Measurements from ENCODE around the gene ATF7IP.

GRCh38 chr12:14366209-14367039, 942 bp downstream of the ATF7IP start:
- peak; percentile 47; the same call in 1 of the 2 replicates for TF ChIP-seq CTCF (conservative IDR thresholded peaks at IDR 0.05; ENCODE audit: low read depth, low read length)
- TF ChIP-seq EZH2 (IDR thresholded peaks at IDR 0.05; ENCODE audit: borderline replicate concordance, low read depth, low read length, poor library complexity, severe bottlenecking), result no peak

Data from A673 (cell line).